Inflammatory macrophage (primary cell): ENCODE data around the gene NOP56.
A peak's percentile ranks its signal among the peaks of the same experiment; 100 is the strongest.
"Not testable (repeated sequence)": the region's sequence is repeated elsewhere in the genome, so short reads cannot be mapped to it uniquely, and the experiment has no call there.

Experiments used
- DNase-seq, 2 donors: peaks; one replicate each; pipeline ENCODE4 v3.0.0-alpha.2; 2020 to 2022

The NOP56 gene

DNA sequence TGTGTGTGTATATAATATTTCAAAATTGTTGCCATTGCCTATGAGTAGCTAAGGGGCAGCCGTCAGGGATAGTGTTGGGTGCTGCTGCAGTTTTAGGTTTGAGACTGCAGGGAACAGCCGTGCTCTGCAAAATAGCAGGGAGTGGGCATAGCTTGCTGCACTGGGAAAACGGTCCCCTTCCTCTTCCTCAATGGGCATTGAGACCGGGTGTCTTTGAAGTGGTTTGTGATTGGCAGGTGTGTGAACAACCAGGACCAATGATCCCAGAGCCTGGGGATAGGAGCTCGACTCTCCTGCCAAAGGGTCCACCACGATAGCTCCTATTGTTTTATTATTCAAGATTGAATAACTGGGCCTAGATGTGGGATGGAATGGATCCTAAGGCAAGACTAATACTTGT, 35.1 kb downstream of the NOP56 start:
- no peak for DNase-seq

DNA sequence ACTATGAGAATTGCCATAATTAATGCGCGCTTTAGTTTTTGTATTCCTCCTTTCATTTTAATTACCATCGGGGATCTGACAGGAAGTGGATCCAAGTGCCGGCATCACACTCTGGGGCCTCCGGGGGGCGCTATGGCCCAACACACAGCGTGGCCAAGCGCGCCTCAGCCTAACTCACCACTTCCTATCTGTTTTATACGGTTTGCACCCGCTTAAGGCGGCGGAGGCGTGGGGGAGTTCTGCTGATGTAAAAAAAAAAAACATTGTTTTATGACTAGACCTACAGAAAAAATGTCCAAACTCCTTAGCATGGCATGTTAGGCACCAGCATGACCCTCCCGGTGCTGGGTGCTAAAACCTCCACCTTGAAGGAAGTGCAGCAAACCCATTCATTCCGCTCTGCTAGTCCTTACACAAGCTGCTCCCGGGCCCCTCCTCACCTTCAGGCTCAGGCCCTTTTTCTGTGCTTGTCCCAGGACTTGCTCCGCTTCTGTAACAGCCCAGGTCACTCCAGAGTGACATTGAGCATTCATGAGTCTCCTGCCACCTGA, 35.7 kb downstream of the NOP56 start:
- peak; percentile 77 to 85 for DNase-seq

DNA sequence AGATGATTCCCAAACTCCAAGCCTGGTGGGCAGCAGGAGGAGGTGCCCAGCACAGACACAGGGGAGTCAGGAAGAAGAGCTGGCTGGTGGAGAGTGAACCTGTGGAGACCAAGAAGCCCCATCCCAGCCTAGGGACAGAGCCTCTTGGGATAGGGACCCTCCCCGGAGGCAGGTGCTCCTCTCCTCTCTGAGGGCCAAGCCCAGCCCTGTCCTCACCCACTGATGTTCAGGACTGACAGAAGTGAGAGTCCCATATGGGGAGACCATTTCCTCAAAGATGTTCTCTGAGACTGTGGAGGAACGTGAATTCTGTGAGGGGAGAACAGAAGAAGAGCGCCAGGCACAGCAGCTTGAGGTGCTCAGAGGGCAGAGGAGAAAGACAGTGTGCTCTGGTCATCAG, 37.8 kb downstream of the NOP56 start:
- no peak for DNase-seq

DNA sequence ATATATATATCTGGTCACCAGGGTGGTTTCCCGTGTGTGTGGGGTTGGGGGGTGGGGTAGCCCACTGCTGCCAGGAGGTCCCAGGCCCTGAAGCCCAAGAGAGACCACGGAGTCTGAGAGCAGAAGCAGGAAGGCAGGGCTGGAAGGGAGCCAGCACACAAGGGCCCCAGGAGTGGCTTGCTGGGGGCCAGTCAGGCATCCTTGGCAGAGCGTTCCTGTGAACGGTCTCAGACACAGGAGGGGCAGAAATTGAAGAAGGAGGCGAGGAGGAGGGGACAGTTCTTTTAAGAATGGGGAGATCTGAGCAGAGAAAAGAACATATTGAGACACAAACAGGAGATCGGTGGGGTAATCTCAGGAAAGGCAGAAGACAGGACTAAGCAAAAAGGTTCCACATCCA, 38.3 kb downstream of the NOP56 start:
- no peak for DNase-seq

DNA sequence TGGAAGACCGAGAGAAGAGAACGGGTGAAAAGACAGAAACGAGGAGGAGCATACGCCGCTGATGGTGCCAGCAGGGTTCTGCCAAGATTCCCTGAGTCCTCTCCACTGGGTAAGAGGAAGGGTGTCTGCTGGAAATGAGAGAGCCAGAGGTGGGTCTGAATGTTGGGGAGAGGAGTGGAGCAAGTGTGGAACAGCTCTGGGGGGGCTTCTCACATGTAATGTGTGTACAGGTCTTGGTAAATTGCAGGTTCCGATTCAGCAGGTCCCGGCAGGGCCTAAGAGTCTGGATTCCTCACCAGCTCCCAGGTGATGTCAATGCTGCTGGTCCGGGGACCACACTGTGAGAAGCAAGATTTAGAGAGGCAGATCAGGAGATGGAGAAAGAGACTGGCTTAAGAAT, 38.7 kb downstream of the NOP56 start:
- no peak for DNase-seq

DNA sequence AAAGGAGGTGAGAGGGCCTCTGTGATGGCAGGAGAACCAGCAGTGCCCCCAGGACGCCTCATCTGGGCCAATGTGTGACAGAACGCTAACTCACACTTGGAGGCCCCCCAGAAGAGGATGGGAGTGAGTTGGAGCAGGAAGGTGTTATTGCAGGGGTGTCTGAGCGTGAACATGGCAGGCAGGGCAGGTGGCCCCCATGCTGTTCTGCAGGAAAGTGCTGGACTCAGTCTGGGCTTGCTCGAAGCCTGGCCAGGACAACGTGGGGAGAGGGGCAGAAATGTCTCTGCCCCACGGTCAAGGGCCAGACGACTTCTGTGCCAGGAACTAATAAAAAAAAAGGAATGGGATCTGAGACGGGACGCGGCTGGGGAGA, 39.2 kb downstream of the NOP56 start:
- no peak for DNase-seq

DNA sequence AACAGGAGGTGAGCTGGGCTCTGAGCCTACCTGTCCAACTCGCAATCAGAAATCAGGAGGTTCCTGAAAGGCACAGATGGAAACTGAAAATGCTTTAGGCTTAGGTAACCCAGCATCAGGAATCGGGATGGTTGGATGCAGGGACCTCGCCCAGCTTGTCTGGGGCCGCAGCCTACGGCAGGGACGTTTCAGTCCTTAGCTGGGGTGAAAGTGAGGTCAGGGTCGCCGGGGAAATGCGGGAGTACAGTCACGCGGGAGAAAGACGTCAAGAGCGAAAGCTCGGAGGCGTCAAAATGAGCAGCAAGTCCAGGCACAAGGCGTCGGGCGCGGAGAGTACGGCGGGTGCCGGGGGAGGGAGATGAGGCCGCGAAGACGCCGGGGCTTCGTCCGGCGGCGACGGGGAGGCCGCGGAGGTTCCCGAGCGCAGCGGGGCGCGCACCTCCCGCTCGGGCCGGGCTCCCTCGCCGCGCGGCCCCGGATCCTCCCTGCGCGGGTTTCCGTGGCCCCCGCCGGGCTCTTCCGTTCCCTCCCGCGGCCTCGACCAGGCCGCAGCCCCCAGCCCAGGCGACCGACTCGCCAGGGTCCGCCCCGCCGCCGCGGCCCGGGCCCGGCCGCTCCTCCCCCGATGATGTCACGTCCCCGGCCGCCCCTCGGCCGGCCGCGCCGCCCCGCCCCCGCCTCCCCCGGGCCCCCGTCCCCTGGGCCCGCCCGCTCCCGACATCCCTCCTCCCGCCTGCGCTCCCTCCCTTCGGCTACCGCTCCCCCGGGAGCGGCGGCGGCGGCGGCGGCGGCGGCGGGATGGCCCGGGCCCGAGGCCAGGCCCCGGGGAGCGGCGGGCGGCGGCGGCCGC, 39.8 kb downstream of the NOP56 start, which contains the start of gene EBF4:
Gene EBF4 (plus strand): TSS at position 745 of the 850 bp plus-strand sequence. CDS start 866 bp downstream, outside the sequence.
- DNase-seq: no peak

DNA sequence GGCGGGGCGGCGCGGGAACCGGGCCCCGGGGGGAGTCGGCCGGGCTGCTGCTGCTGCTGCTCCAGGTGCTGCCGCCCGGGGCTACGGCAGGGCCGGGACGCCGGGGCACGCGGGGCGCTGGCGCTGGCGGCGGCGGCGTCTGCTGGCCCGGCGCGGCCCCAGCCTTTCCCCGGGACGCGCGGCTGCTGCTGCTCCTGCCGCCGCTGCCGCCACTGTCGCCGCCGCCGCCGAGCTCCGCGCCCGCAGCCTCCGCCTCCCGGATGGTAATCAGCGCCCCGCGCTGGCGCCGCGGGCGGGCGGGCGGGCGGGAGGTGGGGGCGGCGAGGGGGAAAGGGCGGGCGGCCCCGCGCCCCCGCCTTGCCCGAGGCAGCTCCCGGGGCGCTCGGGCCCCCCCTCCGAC, 40.5 kb downstream of the NOP56 start:
- DNase-seq: no peak

DNA sequence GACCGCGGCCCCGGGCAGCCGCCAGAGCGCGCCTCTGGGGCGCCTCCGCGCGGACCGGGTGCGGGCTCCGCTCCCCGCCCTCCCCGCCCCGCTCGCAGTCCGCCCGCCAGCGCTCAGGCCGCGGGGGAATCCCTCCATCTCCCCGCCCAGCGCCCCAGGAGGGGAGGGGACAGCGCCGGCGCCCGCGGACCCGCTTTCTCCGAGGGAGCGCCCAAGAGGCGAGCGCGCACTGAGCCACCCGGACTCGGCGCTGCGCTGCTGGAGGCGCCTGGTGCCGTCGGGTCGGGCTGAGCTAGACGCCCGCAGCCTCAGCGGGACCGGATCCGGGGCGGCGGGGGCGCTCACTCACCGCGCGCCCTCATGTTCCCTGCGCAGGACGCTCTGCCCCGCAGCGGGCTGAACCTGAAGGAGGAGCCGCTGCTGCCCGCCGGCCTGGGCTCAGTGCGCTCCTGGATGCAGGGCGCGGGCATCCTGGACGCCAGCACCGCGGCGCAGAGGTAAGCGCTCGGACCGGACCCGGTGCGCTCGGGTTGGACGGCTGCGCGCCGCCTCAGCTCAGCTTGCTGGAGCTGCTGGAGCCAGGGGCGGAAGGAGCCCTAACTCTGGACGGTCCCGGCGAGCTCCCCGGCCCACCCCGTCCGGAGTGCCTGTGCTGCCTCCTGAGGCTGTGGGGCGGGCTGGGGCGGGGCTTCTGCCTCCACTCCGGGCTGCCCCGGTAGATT, 41.0 kb downstream of the NOP56 start:
- no peak for DNase-seq

DNA sequence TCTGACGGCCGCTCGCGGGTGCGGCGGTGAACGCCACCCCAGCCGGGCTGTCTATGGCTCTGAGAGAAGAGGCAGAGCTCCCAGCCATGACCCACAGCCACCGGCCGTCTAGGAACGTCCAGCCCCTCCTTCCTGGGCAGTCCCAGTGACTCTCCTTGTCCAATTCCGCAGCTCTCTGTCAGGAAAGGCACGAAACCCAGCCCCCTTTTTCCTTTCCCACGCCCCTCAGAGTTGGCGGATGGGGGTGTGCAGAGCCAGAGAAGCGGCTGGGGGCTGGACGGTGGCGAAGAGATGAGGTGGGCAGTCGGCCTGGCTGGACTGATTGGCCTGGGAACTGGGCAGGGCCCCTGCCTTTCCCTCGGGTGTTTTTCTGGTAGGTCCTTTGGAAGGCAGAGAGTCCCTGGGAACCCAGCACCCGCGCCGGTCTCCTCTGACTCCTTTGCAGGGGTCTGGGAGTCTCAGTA, 41.6 kb downstream of the NOP56 start:
- no peak for DNase-seq

DNA sequence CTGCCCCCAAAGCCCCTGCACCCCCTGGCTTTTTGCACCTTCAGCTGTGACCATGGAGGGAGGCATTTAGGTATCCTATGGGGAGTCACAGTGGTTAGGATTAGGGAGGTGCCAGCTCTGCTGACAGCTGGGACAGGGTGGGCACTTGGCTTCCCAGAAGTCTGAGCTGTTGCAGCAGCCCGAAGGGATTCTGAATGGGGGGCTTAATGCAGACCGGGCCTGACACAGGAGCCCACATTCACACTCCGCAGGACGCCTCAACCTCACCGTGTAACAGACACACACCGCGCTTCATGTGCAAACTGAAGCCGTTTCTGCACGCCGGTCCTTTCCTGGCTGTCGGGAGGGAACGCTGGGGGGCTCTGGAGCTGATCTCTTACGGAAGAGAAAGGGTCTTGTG, 42.1 kb downstream of the NOP56 start:
- DNase-seq: no peak

DNA sequence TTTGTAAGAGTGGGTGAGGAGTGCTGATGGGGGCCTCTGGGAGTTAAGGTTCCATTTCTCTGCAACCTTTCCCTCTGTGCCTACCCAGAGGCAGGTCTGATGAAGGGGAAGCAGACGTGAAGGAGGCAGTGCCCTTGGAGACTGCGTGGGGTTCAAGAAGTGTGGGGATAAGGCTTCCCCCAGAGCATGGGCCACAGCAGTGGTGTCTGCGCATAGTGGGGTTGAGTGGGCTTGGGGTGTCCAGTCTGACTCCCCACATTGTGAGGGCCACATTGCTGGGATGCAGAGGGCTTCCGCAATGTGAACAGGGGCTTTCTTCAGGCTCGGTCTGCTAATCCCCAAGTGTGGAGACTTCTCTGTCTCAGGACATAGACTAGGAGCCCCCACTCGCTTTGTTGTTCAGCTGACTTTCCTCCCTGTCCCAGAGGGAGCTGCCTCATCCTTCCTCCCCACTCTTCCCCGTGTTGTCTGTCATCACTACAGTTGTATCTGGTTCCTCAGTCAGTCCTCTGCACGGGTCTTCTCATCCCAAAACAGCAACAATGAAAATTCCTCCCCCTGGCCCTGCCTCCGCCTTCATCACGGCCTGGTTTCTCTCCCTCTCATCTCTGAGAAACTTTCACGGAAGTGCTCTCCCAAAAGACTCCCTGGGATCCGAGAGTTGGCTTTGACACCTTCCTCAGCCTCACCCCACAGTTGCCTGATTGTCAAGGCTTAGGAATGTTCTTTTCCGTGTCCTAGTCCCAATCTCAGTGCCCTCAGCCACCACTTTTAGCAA, 43.0 kb downstream of the NOP56 start:
- no peak for DNase-seq

DNA sequence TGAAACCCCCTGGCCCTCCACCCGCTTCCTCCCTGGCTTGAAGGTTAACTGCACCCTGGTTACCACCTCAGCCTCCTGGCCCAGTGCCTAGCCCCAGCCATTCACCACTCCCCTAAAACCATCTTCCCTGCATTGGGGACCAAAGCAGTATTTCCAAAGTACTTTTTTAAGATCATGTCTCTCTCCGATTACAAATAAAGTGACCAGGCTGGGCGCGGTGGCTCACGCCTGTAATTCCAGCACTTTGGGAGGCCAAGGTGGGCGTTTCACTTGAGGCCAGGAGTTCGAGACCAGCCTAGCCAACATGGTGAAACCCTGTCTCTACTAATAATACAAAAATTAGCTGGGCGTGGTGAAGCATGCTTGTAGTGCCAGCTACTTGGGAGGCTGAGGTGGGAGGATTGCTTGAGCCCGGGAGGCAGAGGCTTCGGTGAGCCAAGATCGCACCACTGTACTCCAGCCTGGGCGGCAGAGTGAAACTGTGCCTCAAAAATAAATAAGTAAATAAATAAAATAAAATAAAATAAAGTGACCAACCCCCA, 43.6 kb downstream of the NOP56 start:
- DNase-seq: not testable (repeated sequence)

DNA sequence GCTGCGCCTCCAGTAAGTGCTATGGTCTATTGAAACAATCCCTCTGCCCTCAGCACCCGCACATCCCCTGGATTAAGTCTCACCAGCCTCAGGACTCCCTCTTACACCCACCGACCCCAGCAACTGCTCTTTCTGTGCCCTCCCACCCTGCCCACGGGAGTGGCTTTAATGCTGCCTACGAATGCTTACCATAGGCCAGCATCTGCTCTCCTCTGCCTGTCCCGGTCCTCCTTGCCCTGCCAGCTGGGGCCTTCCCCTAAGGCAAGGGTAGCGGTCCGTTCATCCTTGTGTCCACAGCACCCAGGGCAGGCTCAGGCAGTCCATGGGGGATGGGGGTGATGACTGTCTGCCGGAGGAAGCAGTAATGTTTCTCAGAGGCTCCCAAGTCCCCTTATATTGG, 44.2 kb downstream of the NOP56 start:
- no peak for DNase-seq

DNA sequence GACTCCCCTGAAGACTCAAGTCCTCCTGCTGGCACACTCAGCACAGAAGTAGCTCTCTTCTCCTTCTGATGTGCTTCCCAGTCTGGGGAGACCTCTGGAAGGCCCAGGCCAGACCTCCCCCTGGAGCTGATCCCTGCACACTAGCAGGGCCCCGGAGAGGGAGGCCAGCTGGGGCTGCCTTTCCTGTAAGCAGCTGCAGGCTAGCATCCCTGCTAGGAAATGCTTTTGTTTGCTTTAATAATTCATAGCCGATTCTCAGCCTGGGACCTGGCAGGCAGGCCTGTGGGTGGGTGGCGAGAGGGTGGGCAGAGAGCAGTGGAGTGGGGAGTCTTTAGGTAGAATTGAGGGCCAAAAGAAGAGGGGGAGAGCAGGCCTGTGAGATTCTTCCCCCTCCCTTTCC, 45.3 kb downstream of the NOP56 start:
- no peak for DNase-seq

DNA sequence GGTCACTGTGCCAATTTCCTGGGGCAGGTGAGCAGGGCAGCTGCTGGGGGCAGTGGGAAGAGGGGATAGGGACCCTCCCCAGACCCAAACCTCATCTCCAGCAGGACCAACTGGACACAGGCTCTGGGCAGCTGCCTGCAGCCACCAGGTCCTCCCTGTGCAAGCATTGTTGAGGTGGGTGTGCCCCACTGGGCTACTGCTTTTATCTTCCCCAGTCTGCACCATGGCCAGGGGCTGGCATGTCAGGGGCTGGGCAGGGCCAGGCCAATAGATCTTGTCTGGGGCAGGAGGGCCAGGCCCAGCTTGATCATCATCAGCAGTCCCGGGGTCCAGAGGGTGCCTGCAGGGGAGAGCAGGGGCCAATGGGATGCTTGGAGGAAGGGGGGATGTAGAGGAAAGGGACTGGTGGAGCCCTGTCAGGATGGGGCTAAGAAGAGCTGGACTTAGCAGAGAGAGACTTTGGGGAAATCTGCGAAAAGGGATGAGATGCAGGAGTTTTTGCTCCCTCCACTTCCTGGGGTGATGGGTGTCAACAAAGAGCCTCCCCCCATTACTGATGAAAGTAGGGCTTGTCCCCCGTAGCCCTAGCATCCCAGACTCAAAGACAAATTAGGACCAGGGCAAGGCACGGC, 45.9 kb downstream of the NOP56 start:
- no peak for DNase-seq

DNA sequence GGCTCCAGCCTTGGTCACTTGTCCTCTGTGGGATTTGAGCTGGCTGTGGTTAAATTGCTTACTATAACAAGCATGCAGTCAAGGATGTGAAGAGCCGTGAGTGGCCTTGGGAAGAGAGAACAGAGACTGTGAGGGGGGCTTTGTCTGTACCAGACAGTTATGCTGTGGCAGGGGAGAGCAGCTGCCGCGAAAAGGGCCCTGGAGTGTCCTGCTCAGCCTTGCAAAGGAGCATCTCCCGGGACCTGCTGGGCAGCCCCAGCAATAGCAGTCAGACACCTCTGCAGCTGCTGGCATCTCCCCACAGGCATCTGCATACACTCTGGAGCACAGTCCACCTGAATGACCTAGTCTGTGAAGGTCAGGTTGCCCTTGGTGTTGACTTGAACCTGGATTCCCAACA, 46.5 kb downstream of the NOP56 start:
- no peak for DNase-seq

DNA sequence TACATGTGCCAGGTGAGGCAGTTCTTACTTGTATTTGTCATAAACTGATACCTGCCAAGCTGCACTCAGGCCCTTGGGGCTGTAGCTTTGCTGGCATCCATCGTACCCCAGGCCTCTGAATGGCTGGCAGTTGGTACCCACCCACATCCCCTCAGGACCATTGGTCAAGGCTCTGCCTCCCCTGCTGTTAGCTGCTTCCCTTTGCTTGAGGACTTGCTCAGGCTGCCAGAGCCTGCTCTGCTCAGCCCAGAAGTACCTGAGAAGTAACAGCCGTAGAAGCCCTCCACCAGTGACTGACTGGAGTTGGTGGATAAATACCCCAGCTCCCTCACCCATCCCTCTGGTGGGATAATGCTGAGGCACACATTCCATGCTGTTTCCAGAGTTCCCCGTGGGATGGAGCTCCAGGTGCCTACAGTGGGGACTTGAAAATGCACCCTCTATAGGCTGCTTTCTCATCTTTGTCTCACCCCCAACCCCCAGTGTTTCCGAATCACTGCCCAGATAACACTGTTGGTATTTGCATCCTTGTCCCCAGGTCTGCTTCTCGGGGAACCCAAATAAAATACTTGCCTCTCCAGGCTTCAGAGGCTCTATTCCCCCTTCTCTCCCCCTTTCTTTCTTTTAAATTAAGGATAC, 47.5 kb downstream of the NOP56 start:
- DNase-seq: no peak

DNA sequence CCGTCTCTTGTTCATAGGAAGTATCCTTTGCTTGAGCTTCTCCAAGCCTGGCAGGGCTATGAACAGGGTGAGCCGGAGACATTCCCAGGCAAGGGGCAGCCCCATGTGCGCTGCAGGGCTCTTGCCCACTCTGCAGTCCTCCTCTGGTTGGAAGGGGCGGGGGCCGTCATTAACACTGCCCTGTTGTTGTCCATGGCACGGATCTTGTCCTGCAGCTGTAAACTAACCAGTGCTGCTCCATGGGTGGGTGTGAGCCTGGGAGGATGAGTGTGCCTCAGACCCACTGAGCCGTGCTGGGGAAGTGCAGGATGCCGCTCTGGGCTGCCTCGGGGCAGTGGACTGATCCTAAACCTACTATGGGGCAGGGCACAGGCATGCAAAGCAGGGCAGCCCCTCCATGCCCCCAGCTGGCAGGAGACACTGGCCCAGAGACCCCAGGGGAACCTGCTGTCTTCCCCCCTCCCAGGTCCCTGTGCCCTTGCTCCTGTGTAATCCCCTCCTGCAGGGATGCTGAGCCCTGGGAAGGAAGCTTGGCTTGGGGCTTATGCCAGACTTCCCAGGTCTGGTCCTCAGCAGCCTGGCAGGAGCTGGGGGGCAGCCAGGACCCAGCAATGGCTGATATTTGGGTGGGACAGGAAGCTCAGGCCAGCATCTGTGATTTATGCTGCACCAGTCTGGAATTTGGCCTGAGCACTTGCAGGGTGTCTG, 48.6 kb downstream of the NOP56 start:
- DNase-seq: no peak

DNA sequence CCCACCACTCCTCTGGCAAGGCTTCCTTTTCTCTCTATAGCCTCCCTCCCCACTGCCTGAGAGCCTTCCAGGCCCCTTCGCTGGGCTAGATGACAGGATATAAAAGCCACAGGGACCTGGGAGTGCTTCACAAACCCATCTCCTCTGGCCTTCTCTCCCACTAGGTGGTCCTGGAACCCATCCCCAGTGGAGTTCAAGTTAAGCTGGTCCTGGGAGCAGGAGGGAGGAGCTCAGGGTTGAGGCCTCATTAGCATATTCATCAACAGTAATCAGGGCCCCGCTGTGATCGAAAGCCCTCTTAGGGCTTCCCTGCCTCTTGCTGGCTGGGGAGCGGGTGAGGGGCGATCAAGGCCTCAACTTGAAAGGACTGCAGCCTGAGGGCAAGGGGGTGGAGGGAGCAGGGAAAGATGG, 49.2 kb downstream of the NOP56 start:
- DNase-seq: no peak
